Peyer's patch (tissue), 4 donors: ENCODE results near the gene DOCK2.

Source experiments
- POLR2A ChIP-seq, 2 donors: fragments of 450-650 bp; IDR thresholded peaks; one replicate each; pipeline ENCODE4 v1.5.1; 2017; ENCODE audit warnings: antibody characterized with exemption in 2 of 2, mild to moderate bottlenecking in 2 of 2, moderate library complexity in 2 of 2
- TF ChIP-seq, protein P1 (sequence below), 6 experiments: fragments of 450-650 bp in 4 of 6; fragments of 200-600 bp in 2 of 6; sonication (generic) in 1 of 6; IDR thresholded peaks; one replicate each; pipeline ENCODE4 v1.5.1; 2017 to 2019; ENCODE audit warnings: antibody characterized with exemption in 6 of 6, mild to moderate bottlenecking in 3 of 6, moderate library complexity in 1 of 6

DNA sequence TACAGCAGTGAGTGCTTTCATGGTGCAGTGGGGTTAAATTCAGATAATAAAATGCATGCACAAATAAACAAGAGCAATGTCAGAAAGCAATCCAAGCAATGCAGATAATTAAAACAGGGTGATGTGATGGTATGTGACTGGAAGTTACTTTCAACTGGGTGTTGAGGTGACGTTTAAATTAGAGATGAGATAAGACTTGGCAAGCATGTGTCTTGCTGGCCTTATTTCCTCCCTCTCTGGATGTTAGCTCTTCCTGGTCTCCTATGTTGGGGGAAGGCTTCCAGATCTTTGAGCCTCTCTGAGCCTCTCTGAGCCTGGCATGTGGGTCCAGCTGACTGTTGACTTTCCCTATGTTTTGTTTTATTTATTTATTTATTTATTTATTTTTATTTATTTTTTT, 54.4 kb downstream of the DOCK2 start:
- TF ChIP-seq, protein P1, sequence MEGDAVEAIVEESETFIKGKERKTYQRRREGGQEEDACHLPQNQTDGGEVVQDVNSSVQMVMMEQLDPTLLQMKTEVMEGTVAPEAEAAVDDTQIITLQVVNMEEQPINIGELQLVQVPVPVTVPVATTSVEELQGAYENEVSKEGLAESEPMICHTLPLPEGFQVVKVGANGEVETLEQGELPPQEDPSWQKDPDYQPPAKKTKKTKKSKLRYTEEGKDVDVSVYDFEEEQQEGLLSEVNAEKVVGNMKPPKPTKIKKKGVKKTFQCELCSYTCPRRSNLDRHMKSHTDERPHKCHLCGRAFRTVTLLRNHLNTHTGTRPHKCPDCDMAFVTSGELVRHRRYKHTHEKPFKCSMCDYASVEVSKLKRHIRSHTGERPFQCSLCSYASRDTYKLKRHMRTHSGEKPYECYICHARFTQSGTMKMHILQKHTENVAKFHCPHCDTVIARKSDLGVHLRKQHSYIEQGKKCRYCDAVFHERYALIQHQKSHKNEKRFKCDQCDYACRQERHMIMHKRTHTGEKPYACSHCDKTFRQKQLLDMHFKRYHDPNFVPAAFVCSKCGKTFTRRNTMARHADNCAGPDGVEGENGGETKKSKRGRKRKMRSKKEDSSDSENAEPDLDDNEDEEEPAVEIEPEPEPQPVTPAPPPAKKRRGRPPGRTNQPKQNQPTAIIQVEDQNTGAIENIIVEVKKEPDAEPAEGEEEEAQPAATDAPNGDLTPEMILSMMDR (IDR thresholded peaks at IDR 0.05): no peak
- no peak for TF ChIP-seq POLR2A (IDR thresholded peaks at IDR 0.05)
